Astrocyte of the spinal cord (primary cell): ENCODE measurements around the gene SPOCK3.

Source experiments
- DNase-seq: peaks from one replicate; pipeline ENCODE4 v3.0.0; 2011; ENCODE audit warnings: low read depth, low spot score
- H3K4me3 ChIP-seq: 2 replicates; pipeline ENCODE4 v1.5.1; 2011; ENCODE audit warnings: low read depth, mild to moderate bottlenecking, low read length, moderate library complexity
- in situ Hi-C: cut with HindIII; loops from 2 replicates; pipeline ENCODE4 v1.10.0; 2017; ENCODE audit warnings: low sequenced_read_pairs
- TF ChIP-seq, protein P1 (sequence below): IDR thresholded peaks from 2 replicates; pipeline ENCODE4 v1.5.1; 2012; ENCODE audit warnings: low read depth, mild to moderate bottlenecking, low read length, inconsistent platforms

SPOCK3 gene

GRCh38 chr4:167032871-167033270, 201.4 kb downstream of the SPOCK3 start:
- DNase-seq = no peak
- H3K4me3 ChIP-seq = no peak overlapping the region
- TF ChIP-seq, protein P1, sequence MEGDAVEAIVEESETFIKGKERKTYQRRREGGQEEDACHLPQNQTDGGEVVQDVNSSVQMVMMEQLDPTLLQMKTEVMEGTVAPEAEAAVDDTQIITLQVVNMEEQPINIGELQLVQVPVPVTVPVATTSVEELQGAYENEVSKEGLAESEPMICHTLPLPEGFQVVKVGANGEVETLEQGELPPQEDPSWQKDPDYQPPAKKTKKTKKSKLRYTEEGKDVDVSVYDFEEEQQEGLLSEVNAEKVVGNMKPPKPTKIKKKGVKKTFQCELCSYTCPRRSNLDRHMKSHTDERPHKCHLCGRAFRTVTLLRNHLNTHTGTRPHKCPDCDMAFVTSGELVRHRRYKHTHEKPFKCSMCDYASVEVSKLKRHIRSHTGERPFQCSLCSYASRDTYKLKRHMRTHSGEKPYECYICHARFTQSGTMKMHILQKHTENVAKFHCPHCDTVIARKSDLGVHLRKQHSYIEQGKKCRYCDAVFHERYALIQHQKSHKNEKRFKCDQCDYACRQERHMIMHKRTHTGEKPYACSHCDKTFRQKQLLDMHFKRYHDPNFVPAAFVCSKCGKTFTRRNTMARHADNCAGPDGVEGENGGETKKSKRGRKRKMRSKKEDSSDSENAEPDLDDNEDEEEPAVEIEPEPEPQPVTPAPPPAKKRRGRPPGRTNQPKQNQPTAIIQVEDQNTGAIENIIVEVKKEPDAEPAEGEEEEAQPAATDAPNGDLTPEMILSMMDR = no peak
- in situ Hi-C loops = no loop called here

GRCh38 chr4:167031534-167032156, 202.6 kb downstream of the SPOCK3 start:
- in situ Hi-C loops = no loop called here
- H3K4me3 ChIP-seq = no peak overlapping the region
- peak; percentile 33 for DNase-seq
- TF ChIP-seq, protein P1 = no peak

DNA sequence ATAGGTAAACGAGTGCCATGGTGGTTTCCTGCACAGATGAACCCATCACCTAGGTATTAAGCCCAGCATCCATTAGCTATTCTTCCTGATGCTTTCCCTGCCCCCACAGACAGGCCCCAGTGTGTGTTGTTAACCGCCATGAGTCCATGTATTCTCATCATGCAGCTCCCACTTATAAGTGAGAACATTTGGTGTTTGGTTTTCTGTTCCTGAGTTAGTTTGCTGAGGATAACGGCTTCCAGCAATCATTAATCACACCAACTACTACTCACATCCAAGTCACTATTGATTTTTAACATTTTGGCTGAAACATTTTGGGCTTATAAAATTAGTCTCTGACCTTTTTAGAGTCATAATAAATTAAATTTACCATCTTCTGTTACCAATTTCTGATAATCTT, 205.3 kb downstream of the SPOCK3 start:
- TF ChIP-seq, protein P1 = no peak
- in situ Hi-C loops = no loop called here
- no peak overlapping the region for H3K4me3 ChIP-seq
- DNase-seq = no peak

- in situ Hi-C loops = no loop called here
- no peak for DNase-seq
- no peak overlapping the region for H3K4me3 ChIP-seq
- TF ChIP-seq, protein P1 = no peak
Observed at GRCh38 chr4:167025670-167026069, 208.6 kb downstream of the SPOCK3 start.

DNA sequence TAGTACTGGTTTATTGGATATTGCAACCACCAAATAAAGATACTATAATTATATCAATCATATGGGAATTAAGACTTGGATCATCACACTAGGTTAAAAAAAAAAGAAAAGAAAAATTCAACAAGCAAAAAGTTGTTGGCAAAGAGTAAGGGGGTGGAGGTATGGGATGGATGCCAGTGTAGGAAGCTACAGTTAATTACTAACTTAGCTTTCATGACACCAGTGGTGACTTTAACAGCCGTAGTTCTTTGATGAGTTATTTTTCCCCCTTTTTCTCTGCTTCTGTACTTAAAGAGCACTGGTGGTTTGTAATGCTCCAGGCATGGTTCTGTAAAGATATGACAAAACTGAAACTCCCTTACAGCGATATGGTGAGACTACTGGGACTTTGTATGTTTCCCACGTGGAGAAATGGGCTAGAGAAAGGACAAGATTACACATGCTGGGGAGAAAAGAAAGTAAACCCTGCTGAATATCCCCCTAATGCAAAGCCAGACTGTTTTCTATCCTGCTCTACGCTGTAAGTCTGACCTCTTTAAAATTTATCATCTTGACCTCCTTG, 210.8 kb downstream of the SPOCK3 start:
- no peak for DNase-seq
- in situ Hi-C loops = no loop called here
- TF ChIP-seq, protein P1 = no peak

GRCh38 chr4:167021545-167022155, 212.6 kb downstream of the SPOCK3 start:
- in situ Hi-C loops = no loop called here
- no peak overlapping the region for H3K4me3 ChIP-seq
- TF ChIP-seq, protein P1 = peak; percentile 70
- peak; percentile 78 for DNase-seq

More for the DNA sequence above, 210.8 kb downstream of the SPOCK3 start:
- no peak overlapping the region for H3K4me3 ChIP-seq
